ENCODE results near the gene REC8.

GRCh38 chr14:24189059-24189375, 17.1 kb downstream of the REC8 start:
- TF ChIP-seq EP300 (IDR thresholded peaks at IDR 0.05): no peak
- no peak for TF ChIP-seq POLR2A (IDR thresholded peaks at IDR 0.05)

Measured in ovary (tissue), 1 donor.